Measurements from ENCODE around the gene NSMCE3.

The NSMCE3 gene

DNA sequence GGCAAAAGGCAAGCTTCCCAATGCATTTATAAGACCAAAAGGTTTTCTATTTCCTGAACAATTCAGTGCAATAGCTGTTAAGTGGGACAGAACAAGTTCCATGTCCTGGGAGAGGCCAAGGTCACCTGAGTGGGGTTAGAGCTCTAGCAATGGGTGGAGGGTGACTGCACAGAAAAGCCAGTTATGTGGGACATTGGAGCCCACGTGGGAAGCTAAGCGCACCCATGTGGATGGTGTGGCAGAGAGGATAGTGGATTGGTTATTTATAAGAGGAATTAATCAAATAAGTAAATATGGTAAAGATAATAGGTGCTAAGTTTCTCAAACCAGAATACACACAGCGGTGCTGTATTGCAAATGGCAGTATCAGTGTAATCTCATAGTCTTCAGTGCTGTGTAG lies 6.3 kb downstream of the NSMCE3 start:
- H3K36me3 ChIP-seq (ENCODE audit: insufficient read depth, low read length), result no peaks in the 10 kb centered on the region
- H3K9ac ChIP-seq (ENCODE audit: low read length), result no peak overlapping the region
- peaks cover 15% of the 10 kb centered on the region for H3K4me1 ChIP-seq (ENCODE audit: insufficient read depth, low read length, severe bottlenecking)
- H3F3A ChIP-seq (ENCODE audit: insufficient read depth, low read length), result no peaks in the 10 kb centered on the region
- H3K79me2 ChIP-seq (ENCODE audit: insufficient read depth, low read length), result peaks cover 6% of the 10 kb centered on the region; the same call in 1 of the 2 replicates
- TF ChIP-seq, protein P1, sequence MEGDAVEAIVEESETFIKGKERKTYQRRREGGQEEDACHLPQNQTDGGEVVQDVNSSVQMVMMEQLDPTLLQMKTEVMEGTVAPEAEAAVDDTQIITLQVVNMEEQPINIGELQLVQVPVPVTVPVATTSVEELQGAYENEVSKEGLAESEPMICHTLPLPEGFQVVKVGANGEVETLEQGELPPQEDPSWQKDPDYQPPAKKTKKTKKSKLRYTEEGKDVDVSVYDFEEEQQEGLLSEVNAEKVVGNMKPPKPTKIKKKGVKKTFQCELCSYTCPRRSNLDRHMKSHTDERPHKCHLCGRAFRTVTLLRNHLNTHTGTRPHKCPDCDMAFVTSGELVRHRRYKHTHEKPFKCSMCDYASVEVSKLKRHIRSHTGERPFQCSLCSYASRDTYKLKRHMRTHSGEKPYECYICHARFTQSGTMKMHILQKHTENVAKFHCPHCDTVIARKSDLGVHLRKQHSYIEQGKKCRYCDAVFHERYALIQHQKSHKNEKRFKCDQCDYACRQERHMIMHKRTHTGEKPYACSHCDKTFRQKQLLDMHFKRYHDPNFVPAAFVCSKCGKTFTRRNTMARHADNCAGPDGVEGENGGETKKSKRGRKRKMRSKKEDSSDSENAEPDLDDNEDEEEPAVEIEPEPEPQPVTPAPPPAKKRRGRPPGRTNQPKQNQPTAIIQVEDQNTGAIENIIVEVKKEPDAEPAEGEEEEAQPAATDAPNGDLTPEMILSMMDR (IDR thresholded peaks at IDR 0.05; ENCODE audit: low read length), result no peak
- TF ChIP-seq EZH2 (IDR thresholded peaks at IDR 0.05; ENCODE audit: borderline replicate concordance, low read length), result no peak
- H3K9me2 ChIP-seq (ENCODE audit: low read depth, low read length), result no peaks in the 10 kb centered on the region
- H4K20me1 ChIP-seq (ENCODE audit: insufficient read depth, low read length), result no peaks in the 10 kb centered on the region
- no peak overlapping the region for H3K4me3 ChIP-seq (ENCODE audit: low read depth, low read length, poor library complexity, severe bottlenecking)
- H3K27ac ChIP-seq (ENCODE audit: low read depth, low read length, poor library complexity, severe bottlenecking), result no peak overlapping the region
- H3K9me3 ChIP-seq (ENCODE audit: low read length), result no peaks in the 10 kb centered on the region
- no peaks in the 10 kb centered on the region for H3K27me3 ChIP-seq (ENCODE audit: insufficient read depth, low read length)
- no peak overlapping the region for H3K4me2 ChIP-seq (ENCODE audit: low read length)
- H2AFZ ChIP-seq (ENCODE audit: low read length), result no peak overlapping the region

- H3K9me3 ChIP-seq (ENCODE audit: low read length), result no peaks in the 10 kb centered on the region
- no peak overlapping the region for H3K4me3 ChIP-seq (ENCODE audit: low read depth, low read length, poor library complexity, severe bottlenecking)
- peaks cover 11% of the 10 kb centered on the region for H3K4me1 ChIP-seq (ENCODE audit: insufficient read depth, low read length, severe bottlenecking)
- 0 out of 2 replicates have a peak, but pooled peaks cover under 1% of the 10 kb centered on the region for H3K79me2 ChIP-seq (ENCODE audit: insufficient read depth, low read length)
- no peak overlapping the region for H3K4me2 ChIP-seq (ENCODE audit: low read length)
- H2AFZ ChIP-seq (ENCODE audit: low read length), result no peak overlapping the region
- no peak for TF ChIP-seq EZH2 (IDR thresholded peaks at IDR 0.05; ENCODE audit: borderline replicate concordance, low read length)
- TF ChIP-seq, protein P1 (IDR thresholded peaks at IDR 0.05; ENCODE audit: low read length), result no peak
- no peaks in the 10 kb centered on the region for H3K27me3 ChIP-seq (ENCODE audit: insufficient read depth, low read length)
- no peaks in the 10 kb centered on the region for H3K9me2 ChIP-seq (ENCODE audit: low read depth, low read length)
- H3K9ac ChIP-seq (ENCODE audit: low read length), result no peak overlapping the region
- no peak overlapping the region for H3K27ac ChIP-seq (ENCODE audit: low read depth, low read length, poor library complexity, severe bottlenecking)
- no peaks in the 10 kb centered on the region for H3F3A ChIP-seq (ENCODE audit: insufficient read depth, low read length)
- H3K36me3 ChIP-seq (ENCODE audit: insufficient read depth, low read length), result no peaks in the 10 kb centered on the region
- no peaks in the 10 kb centered on the region for H4K20me1 ChIP-seq (ENCODE audit: insufficient read depth, low read length)
Measured at GRCh38 chr15:29262738-29263137, 6.9 kb downstream of the NSMCE3 start.

- H3K4me2 ChIP-seq (ENCODE audit: low read length), result no peak overlapping the region
- H3K9ac ChIP-seq (ENCODE audit: low read length), result no peak overlapping the region
- no peaks in the 10 kb centered on the region for H3K36me3 ChIP-seq (ENCODE audit: insufficient read depth, low read length)
- H3K4me3 ChIP-seq (ENCODE audit: low read depth, low read length, poor library complexity, severe bottlenecking), result no peak overlapping the region
- H3K27me3 ChIP-seq (ENCODE audit: insufficient read depth, low read length), result no peaks in the 10 kb centered on the region
- no peaks in the 10 kb centered on the region for H3K4me1 ChIP-seq (ENCODE audit: insufficient read depth, low read length, severe bottlenecking)
- no peak overlapping the region for H2AFZ ChIP-seq (ENCODE audit: low read length)
- H3K79me2 ChIP-seq (ENCODE audit: insufficient read depth, low read length), result no peaks in the 10 kb centered on the region
- no peaks in the 10 kb centered on the region for H3K9me3 ChIP-seq (ENCODE audit: low read length)
- TF ChIP-seq, protein P1 (IDR thresholded peaks at IDR 0.05; ENCODE audit: low read length), result no peak
- TF ChIP-seq EZH2 (IDR thresholded peaks at IDR 0.05; ENCODE audit: borderline replicate concordance, low read length), result no peak
- H3F3A ChIP-seq (ENCODE audit: insufficient read depth, low read length), result no peaks in the 10 kb centered on the region
- no peak overlapping the region for H3K27ac ChIP-seq (ENCODE audit: low read depth, low read length, poor library complexity, severe bottlenecking)
- no peaks in the 10 kb centered on the region for H3K9me2 ChIP-seq (ENCODE audit: low read depth, low read length)
- H4K20me1 ChIP-seq (ENCODE audit: insufficient read depth, low read length), result no peaks in the 10 kb centered on the region
Measured at GRCh38 chr15:29260896-29261295, 8.7 kb downstream of the NSMCE3 start.

All from OCI-LY1 (cell line).